Measurements from ENCODE around the gene G6PC3.

- TF ChIP-seq POLR2A (IDR thresholded peaks at IDR 0.05; ENCODE audit: low read length) (no peak), GATA1 (IDR thresholded peaks at IDR 0.05; ENCODE audit: low read depth, low read length) (no peak)
Observed at GRCh38 chr17:44043272-44043696, 27.3 kb upstream of the G6PC3 start.
